Neural cell (in vitro differentiated cells): ENCODE measurements around the gene ACOX1.

Experiments
- EP300 ChIP-seq: fragments of 450-650 bp; conservative IDR thresholded peaks from 2 replicates; pipeline ENCODE4 v1.6.1; 2014; ENCODE audit warnings: antibody characterized with exemption, mild to moderate bottlenecking, moderate library complexity; ENCODE audit not compliant: poor library complexity, severe bottlenecking
- EZH2 ChIP-seq: fragments of 200-600, 300-800 bp; shearing (Covaris generic), sonication (generic); IDR thresholded peaks from 2 replicates; pipeline ENCODE4 v1.6.1; 2014; ENCODE audit warnings: antibody characterized with exemption, low read length, borderline replicate concordance, mild to moderate bottlenecking; ENCODE audit not compliant: insufficient read depth, poor library complexity, severe bottlenecking
- MXI1 ChIP-seq: fragments of 450-650 bp; conservative IDR thresholded peaks from 2 replicates; pipeline ENCODE4 v1.6.1; 2014; ENCODE audit warnings: antibody characterized with exemption, mild to moderate bottlenecking; ENCODE audit not compliant: poor library complexity, severe bottlenecking
- POLR2AphosphoS5 ChIP-seq: IDR thresholded peaks from 2 replicates; pipeline ENCODE4 v1.6.1; 2012
- RAD21 ChIP-seq: fragments of 450-650 bp; conservative IDR thresholded peaks from 2 replicates; pipeline ENCODE4 v1.6.1; 2014; ENCODE audit warnings: antibody characterized with exemption, mild to moderate bottlenecking, moderate library complexity
- SMC3 ChIP-seq: fragments of 450-650 bp; conservative IDR thresholded peaks from 2 replicates; pipeline ENCODE4 v1.6.1; 2014; ENCODE audit warnings: antibody characterized with exemption, mild to moderate bottlenecking, moderate library complexity; ENCODE audit not compliant: poor library complexity
- TAF1 ChIP-seq: IDR thresholded peaks from 2 replicates; pipeline ENCODE4 v1.6.1; 2012; ENCODE audit warnings: low read depth
- TF ChIP-seq, protein P1 (sequence below): fragments of 450-650 bp; IDR thresholded peaks from 2 replicates; pipeline ENCODE4 v1.5.1; 2014; ENCODE audit warnings: antibody characterized with exemption, mild to moderate bottlenecking, moderate library complexity; ENCODE audit not compliant: poor library complexity, severe bottlenecking

DNA sequence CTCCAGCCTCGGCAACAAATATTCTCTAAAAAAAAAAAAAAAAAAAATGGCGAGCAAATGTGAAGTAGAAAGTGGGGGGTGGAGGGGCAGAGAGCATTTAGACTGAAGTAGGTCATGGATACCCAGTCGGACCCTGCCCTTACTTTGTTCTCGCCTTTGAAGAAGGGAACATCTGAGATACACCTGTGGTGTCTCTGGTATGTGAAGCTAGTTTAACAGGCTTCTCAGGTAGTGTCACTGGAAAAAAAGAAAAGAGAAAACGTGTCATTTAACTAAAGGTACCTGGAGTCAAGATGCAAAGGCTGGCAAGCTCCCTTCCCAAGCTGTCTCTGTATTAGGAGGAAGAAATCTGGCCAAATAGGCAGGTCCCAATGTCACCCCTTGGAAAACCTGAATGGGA is 46.1 kb downstream of the ACOX1 start:
- TF ChIP-seq, protein P1, sequence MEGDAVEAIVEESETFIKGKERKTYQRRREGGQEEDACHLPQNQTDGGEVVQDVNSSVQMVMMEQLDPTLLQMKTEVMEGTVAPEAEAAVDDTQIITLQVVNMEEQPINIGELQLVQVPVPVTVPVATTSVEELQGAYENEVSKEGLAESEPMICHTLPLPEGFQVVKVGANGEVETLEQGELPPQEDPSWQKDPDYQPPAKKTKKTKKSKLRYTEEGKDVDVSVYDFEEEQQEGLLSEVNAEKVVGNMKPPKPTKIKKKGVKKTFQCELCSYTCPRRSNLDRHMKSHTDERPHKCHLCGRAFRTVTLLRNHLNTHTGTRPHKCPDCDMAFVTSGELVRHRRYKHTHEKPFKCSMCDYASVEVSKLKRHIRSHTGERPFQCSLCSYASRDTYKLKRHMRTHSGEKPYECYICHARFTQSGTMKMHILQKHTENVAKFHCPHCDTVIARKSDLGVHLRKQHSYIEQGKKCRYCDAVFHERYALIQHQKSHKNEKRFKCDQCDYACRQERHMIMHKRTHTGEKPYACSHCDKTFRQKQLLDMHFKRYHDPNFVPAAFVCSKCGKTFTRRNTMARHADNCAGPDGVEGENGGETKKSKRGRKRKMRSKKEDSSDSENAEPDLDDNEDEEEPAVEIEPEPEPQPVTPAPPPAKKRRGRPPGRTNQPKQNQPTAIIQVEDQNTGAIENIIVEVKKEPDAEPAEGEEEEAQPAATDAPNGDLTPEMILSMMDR = no peak
- no peak for TF ChIP-seq SMC3
- no peak for TF ChIP-seq POLR2AphosphoS5
- no peak for TF ChIP-seq MXI1
- TF ChIP-seq RAD21 = no peak
- no peak for TF ChIP-seq EZH2
- TF ChIP-seq EP300 = no peak
- TF ChIP-seq TAF1 = no peak
